MM.1S (cell line): ENCODE data around the gene ODF2.

Source experiments
- DNase-seq: peaks from one replicate; pipeline ENCODE4 v3.0.0-alpha.2; 2015
- H2AFZ ChIP-seq: fragments of 300-600 bp; sonication (generic); 2 replicates; pipeline ENCODE4 v1.6.0; 2016; ENCODE audit warnings: antibody characterized with exemption, low read length
- H3F3A ChIP-seq: fragments of 300-600 bp; sonication (generic); 2 replicates; pipeline ENCODE4 v1.6.1; 2016; ENCODE audit warnings: mild to moderate bottlenecking, antibody characterized with exemption, low read length, moderate library complexity, mixed read lengths; ENCODE audit not compliant: insufficient read depth
- H3K27ac ChIP-seq: fragments of 300-600 bp; sonication (generic); 2 replicates; pipeline ENCODE4 v1.5.1; 2016; ENCODE audit warnings: mild to moderate bottlenecking, low read length
- H3K27me3 ChIP-seq: fragments of 300-600 bp; sonication (generic); replicated peaks from 2 replicates; pipeline ENCODE4 v1.6.0; 2016; ENCODE audit warnings: low read length; ENCODE audit not compliant: insufficient read depth
- H3K36me3 ChIP-seq: fragments of 300-600 bp; sonication (generic); replicated peaks from 2 replicates; pipeline ENCODE4 v1.6.1; 2016; ENCODE audit warnings: mild to moderate bottlenecking, low read length, mixed read lengths; ENCODE audit not compliant: insufficient read depth
- H3K4me1 ChIP-seq: fragments of 300-600 bp; sonication (generic); 2 replicates; pipeline ENCODE4 v1.6.1; 2016; ENCODE audit warnings: low read length, mixed read lengths
- H3K4me2 ChIP-seq: fragments of 300-600 bp; sonication (generic); 2 replicates; pipeline ENCODE4 v1.6.0; 2016; ENCODE audit warnings: low read depth, low read length
- H3K4me3 ChIP-seq: fragments of 300-600 bp; sonication (generic); 2 replicates; pipeline ENCODE4 v1.5.1; 2016; ENCODE audit warnings: low read length, mixed read lengths
- H3K79me2 ChIP-seq: fragments of 300-600 bp; sonication (generic); 2 replicates; pipeline ENCODE4 v1.6.1; 2016; ENCODE audit warnings: mixed run types, low read length, mixed read lengths
- H3K9ac ChIP-seq: fragments of 300-600 bp; sonication (generic); 2 replicates; pipeline ENCODE4 v1.6.1; 2016; ENCODE audit warnings: low read length, mixed read lengths
- H3K9me2 ChIP-seq: fragments of 300-600 bp; sonication (generic); replicated peaks from 2 replicates; pipeline ENCODE4 v1.6.1; 2016; ENCODE audit warnings: mild to moderate bottlenecking, low read length, mixed read lengths; ENCODE audit not compliant: insufficient read depth
- H3K9me3 ChIP-seq: fragments of 300-600 bp; sonication (generic); replicated peaks from 2 replicates; pipeline ENCODE4 v1.6.1; 2016; ENCODE audit warnings: mild to moderate bottlenecking, low read length, mixed read lengths; ENCODE audit not compliant: insufficient read depth
- H4K20me1 ChIP-seq: fragments of 300-600 bp; sonication (generic); 2 replicates; pipeline ENCODE4 v1.6.1; 2016; ENCODE audit warnings: mild to moderate bottlenecking, low read length, moderate library complexity, mixed read lengths; ENCODE audit not compliant: insufficient read depth
- CTCF ChIP-seq: fragments of 300-600 bp; sonication (generic); IDR thresholded peaks from 2 replicates; pipeline ENCODE4 v1.5.1; 2016; ENCODE audit warnings: antibody characterized with exemption, low read length, mixed read lengths
- EZH2 ChIP-seq: fragments of 300-600 bp; sonication (generic); optimal IDR thresholded peaks from 2 replicates; pipeline ENCODE3; 2017; ENCODE audit warnings: low read depth, mild to moderate bottlenecking, antibody characterized with exemption, low read length, mixed read lengths
- EZH2phosphoT487 ChIP-seq: fragments of 300-600 bp; sonication (generic); IDR thresholded peaks from 2 replicates; pipeline ENCODE4 v1.6.1; 2018; ENCODE audit warnings: antibody characterized with exemption, low read length

ODF2 gene

GRCh38 chr9:128529191-128529590, 73.4 kb downstream of the ODF2 start:
- H3K9me3 ChIP-seq = no peaks in the 10 kb centered on the region
- no peak for TF ChIP-seq EZH2
- TF ChIP-seq EZH2phosphoT487 = no peak
- no peak for TF ChIP-seq CTCF
- H3F3A ChIP-seq = no peaks in the 10 kb centered on the region
- no peak overlapping the region for H3K9ac ChIP-seq
- H4K20me1 ChIP-seq = no peaks in the 10 kb centered on the region
- H3K79me2 ChIP-seq = no peaks in the 10 kb centered on the region
- H3K4me2 ChIP-seq = no peak overlapping the region
- no peaks in the 10 kb centered on the region for H3K4me1 ChIP-seq
- H2AFZ ChIP-seq = no peak overlapping the region
- no peaks in the 10 kb centered on the region for H3K36me3 ChIP-seq
- no peaks in the 10 kb centered on the region for H3K27me3 ChIP-seq
- H3K9me2 ChIP-seq = no peaks in the 10 kb centered on the region
- no peak overlapping the region for H3K27ac ChIP-seq
- DNase-seq = no peak
- H3K4me3 ChIP-seq = no peak overlapping the region

GRCh38 chr9:128532581-128532980, 76.8 kb downstream of the ODF2 start:
- H3K79me2 ChIP-seq = no peaks in the 10 kb centered on the region
- no peaks in the 10 kb centered on the region for H3K4me1 ChIP-seq
- H3K36me3 ChIP-seq = no peaks in the 10 kb centered on the region
- H3K4me2 ChIP-seq = no peak overlapping the region
- H2AFZ ChIP-seq = no peak overlapping the region
- H3K4me3 ChIP-seq = no peak overlapping the region
- no peak overlapping the region for H3K27ac ChIP-seq
- TF ChIP-seq EZH2 (no peak), CTCF (no peak), EZH2phosphoT487 (no peak)
- no peaks in the 10 kb centered on the region for H3F3A ChIP-seq
- DNase-seq = no peak
- no peak overlapping the region for H3K9ac ChIP-seq
- H3K9me2 ChIP-seq = no peaks in the 10 kb centered on the region
- no peaks in the 10 kb centered on the region for H3K27me3 ChIP-seq
- H3K9me3 ChIP-seq = no peaks in the 10 kb centered on the region
- no peaks in the 10 kb centered on the region for H4K20me1 ChIP-seq

GRCh38 chr9:128540634-128541360, 85.0 kb downstream of the ODF2 start:
- Histone ChIP-seq H3K4me1 (no peaks in the 10 kb centered on the region), H3K9me3 (no peaks in the 10 kb centered on the region), H4K20me1 (no peaks in the 10 kb centered on the region), H3K36me3 (peaks cover 3% of the 10 kb centered on the region; the same call in 1 of the 2 replicates), H2AFZ (no peak overlapping the region), H3K9ac (no peak overlapping the region), H3K4me2 (no peak overlapping the region), H3F3A (no peaks in the 10 kb centered on the region), H3K79me2 (no peaks in the 10 kb centered on the region), H3K4me3 (no peak overlapping the region), H3K27ac (no peak overlapping the region), H3K9me2 (no peaks in the 10 kb centered on the region), H3K27me3 (no peaks in the 10 kb centered on the region)
- no peak for DNase-seq
- TF ChIP-seq EZH2 = no peak
- no peak for TF ChIP-seq CTCF
- TF ChIP-seq EZH2phosphoT487 = no peak
